Peyer's patch (tissue), 4 donors: ENCODE data around the gene S100A4.
"Not testable (repeated sequence)": the region's sequence is repeated elsewhere in the genome, so short reads cannot be mapped to it uniquely, and the experiment has no call there.

Source experiments
- CTCF ChIP-seq, 6 experiments: fragments of 450-650 bp in 4 of 6; fragments of 200-600 bp in 2 of 6; sonication (generic) in 1 of 6; IDR thresholded peaks; one replicate each; pipeline ENCODE4 v1.5.1; 2017 to 2019; ENCODE audit warnings: antibody characterized with exemption in 6 of 6, mild to moderate bottlenecking in 3 of 6, moderate library complexity in 1 of 6
- POLR2A ChIP-seq, 2 donors: fragments of 450-650 bp; IDR thresholded peaks; one replicate each; pipeline ENCODE4 v1.5.1; 2017; ENCODE audit warnings: antibody characterized with exemption in 2 of 2, mild to moderate bottlenecking in 2 of 2, moderate library complexity in 2 of 2

- not testable (repeated sequence) for TF ChIP-seq CTCF, POLR2A (IDR thresholded peaks at IDR 0.05)
Measured at GRCh38 chr1:153575497-153575896, 29.9 kb upstream of the S100A4 start.
